Astrocyte (in vitro differentiated cells and primary cell): Measurements from ENCODE around the gene LMTK2. TPM values are rescaled to one million over a fixed set of nuclear protein-coding genes. Genes with fewer than 3 reads are reported as not detected.

Source experiments
- DNase-seq: peaks from one replicate; pipeline ENCODE4 v3.0.0-alpha.2; 2010; ENCODE audit warnings: low read depth
- FAIRE-seq: peaks from 2 replicates; lab custom pipeline; 2011; peaks lifted over from hg19 to GRCh38; lab: Jason Lieb, UNC
- H2AFZ ChIP-seq: 2 replicates; pipeline ENCODE4 v1.6.0; 2012; ENCODE audit warnings: low read depth, low read length, inconsistent platforms
- H3K27ac ChIP-seq: 2 replicates; pipeline ENCODE4 v1.5.1; 2011; ENCODE audit warnings: low read depth, low read length, inconsistent platforms
- H3K27me3 ChIP-seq: 2 replicates; pipeline ENCODE4 v1.6.0; 2011; ENCODE audit warnings: low read length, inconsistent platforms; ENCODE audit not compliant: insufficient read depth
- H3K36me3 ChIP-seq: 2 replicates; pipeline ENCODE4 v1.5.1; 2011; ENCODE audit warnings: low read length, inconsistent platforms; ENCODE audit not compliant: insufficient read depth
- H3K4me1 ChIP-seq: 2 replicates; pipeline ENCODE4 v1.5.1; 2011; ENCODE audit warnings: low read length, inconsistent platforms; ENCODE audit not compliant: insufficient read depth
- H3K4me2 ChIP-seq: 2 replicates; pipeline ENCODE4 v1.6.0; 2012; ENCODE audit warnings: low read length, inconsistent platforms
- H3K4me3 ChIP-seq: 2 replicates; pipeline ENCODE4 v1.5.1; 2011; ENCODE audit warnings: low read depth, mild to moderate bottlenecking, low read length, inconsistent platforms; ENCODE audit not compliant: insufficient read depth
- H3K79me2 ChIP-seq: 2 replicates; pipeline ENCODE4 v1.6.0; 2012; ENCODE audit warnings: mild to moderate bottlenecking, low read length, inconsistent platforms; ENCODE audit not compliant: insufficient read depth
- H3K9ac ChIP-seq: 2 replicates; pipeline ENCODE4 v1.6.0; 2012; ENCODE audit warnings: mild to moderate bottlenecking, low read length, inconsistent platforms
- H3K9me3 ChIP-seq: 2 replicates; pipeline ENCODE4 v1.5.1; 2012; ENCODE audit warnings: low read depth, mild to moderate bottlenecking, low read length, inconsistent platforms; ENCODE audit not compliant: insufficient read depth
- H4K20me1 ChIP-seq: 2 replicates; pipeline ENCODE4 v1.6.0; 2012; ENCODE audit warnings: low read length, inconsistent platforms; ENCODE audit not compliant: insufficient read depth
- H3K27ac Mint-ChIP-seq: one replicate; pipeline ENCODE4 v1.8.0; 2021; ENCODE audit warnings: mild to moderate bottlenecking, mixed read lengths; ENCODE audit not compliant: unreplicated experiment
- H3K27me3 Mint-ChIP-seq: one replicate; pipeline ENCODE4 v1.8.0; 2021; ENCODE audit warnings: low read depth, mixed read lengths; ENCODE audit not compliant: unreplicated experiment
- H3K36me3 Mint-ChIP-seq: one replicate; pipeline ENCODE4 v1.8.0; 2021; ENCODE audit warnings: low read depth, mixed read lengths; ENCODE audit not compliant: unreplicated experiment
- H3K4me1 Mint-ChIP-seq: one replicate; pipeline ENCODE4 v1.8.0; 2021; ENCODE audit warnings: low read depth, mixed read lengths; ENCODE audit not compliant: unreplicated experiment
- H3K4me3 Mint-ChIP-seq: one replicate; pipeline ENCODE4 v1.8.0; 2021; ENCODE audit warnings: mild to moderate bottlenecking, moderate library complexity, mixed read lengths; ENCODE audit not compliant: unreplicated experiment
- H3K9me3 Mint-ChIP-seq: one replicate; pipeline ENCODE4 v1.8.0; 2021; ENCODE audit warnings: mild to moderate bottlenecking, mixed read lengths; ENCODE audit not compliant: unreplicated experiment
- EZH2 ChIP-seq: IDR thresholded peaks from 2 replicates; pipeline ENCODE4 v1.6.1; 2012; ENCODE audit warnings: mild to moderate bottlenecking, low read length, inconsistent platforms; ENCODE audit not compliant: insufficient read depth
- total RNA-seq: library from RNA; stranded (reverse); gene quantifications from 2 replicates; pipeline ENCODE4 v1.2.1, GENCODE V29; 2021
- TF ChIP-seq, protein P1 (sequence below): IDR thresholded peaks from 2 replicates; pipeline ENCODE4 v1.5.1; 2011; ENCODE audit warnings: low read depth, mild to moderate bottlenecking, inconsistent platforms, low read length, moderate library complexity; ENCODE audit not compliant: insufficient read depth

The LMTK2 gene
- total RNA-seq, 1 donor from 2014 or later: 15.2 TPM

DNA sequence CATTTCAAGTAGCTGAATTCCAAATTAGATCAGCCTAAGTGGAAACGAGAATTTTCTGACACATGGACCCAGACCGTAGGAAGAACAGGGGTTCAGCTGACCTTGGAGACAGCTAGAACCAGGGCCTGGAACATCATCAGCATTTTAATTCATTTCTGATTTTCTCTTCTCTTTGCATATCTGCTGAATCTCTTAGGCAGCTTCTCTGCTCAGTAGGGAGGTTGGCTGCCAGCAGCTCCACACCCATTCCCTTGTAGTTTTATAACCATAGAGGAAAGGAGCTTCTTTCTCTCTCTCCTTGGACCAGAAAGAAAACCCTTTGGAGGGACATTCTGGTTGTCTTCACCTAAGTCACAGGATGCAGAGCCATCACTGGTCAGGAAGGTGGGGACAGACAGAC is 36.0 kb downstream of the LMTK2 start:
- H3K27me3 ChIP-seq: no peaks in the 10 kb centered on the region
- no peak for TF ChIP-seq EZH2
- TF ChIP-seq, protein P1, sequence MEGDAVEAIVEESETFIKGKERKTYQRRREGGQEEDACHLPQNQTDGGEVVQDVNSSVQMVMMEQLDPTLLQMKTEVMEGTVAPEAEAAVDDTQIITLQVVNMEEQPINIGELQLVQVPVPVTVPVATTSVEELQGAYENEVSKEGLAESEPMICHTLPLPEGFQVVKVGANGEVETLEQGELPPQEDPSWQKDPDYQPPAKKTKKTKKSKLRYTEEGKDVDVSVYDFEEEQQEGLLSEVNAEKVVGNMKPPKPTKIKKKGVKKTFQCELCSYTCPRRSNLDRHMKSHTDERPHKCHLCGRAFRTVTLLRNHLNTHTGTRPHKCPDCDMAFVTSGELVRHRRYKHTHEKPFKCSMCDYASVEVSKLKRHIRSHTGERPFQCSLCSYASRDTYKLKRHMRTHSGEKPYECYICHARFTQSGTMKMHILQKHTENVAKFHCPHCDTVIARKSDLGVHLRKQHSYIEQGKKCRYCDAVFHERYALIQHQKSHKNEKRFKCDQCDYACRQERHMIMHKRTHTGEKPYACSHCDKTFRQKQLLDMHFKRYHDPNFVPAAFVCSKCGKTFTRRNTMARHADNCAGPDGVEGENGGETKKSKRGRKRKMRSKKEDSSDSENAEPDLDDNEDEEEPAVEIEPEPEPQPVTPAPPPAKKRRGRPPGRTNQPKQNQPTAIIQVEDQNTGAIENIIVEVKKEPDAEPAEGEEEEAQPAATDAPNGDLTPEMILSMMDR: no peak
- H3K9me3 Mint-ChIP-seq: no peaks in the 10 kb centered on the region
- H4K20me1 ChIP-seq: peaks cover 1% of the 10 kb centered on the region
- DNase-seq (no peak), FAIRE-seq (no peak)
- no peaks in the 10 kb centered on the region for H3K4me1 Mint-ChIP-seq
- peaks cover 4% of the 10 kb centered on the region for H3K36me3 Mint-ChIP-seq
- no peaks in the 10 kb centered on the region for H3K79me2 ChIP-seq
- no peak overlapping the region for H3K27ac ChIP-seq
- H3K27ac Mint-ChIP-seq: no peak overlapping the region
- H2AFZ ChIP-seq: no peak overlapping the region
- no peaks in the 10 kb centered on the region for H3K9me3 ChIP-seq
- H3K4me3 ChIP-seq: no peak overlapping the region
- H3K4me3 Mint-ChIP-seq: no peak overlapping the region
- no peaks in the 10 kb centered on the region for H3K27me3 Mint-ChIP-seq
- H3K4me2 ChIP-seq: no peak overlapping the region
- H3K4me1 ChIP-seq: no peaks in the 10 kb centered on the region
- H3K9ac ChIP-seq: no peak overlapping the region
- H3K36me3 ChIP-seq: peaks cover 3% of the 10 kb centered on the region

DNA sequence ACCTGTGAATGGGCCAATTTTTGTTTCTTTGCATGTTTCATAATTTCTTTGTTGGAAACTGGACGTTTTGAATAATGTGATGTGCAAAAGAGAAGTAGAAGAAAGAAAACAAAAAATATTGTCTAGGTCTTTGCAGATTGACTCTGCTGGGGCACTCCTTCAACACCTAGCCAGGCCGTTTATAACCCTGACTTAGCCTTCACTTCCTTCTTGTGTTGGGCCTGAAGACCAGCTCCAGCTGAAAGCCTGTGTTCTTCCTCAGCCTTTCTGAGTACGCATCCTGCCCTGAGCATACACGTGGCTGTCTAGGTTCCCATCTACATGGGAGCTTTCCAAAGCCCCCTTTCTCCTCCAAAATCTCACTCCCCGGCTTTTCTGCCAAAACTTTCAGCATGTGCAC is 41.9 kb downstream of the LMTK2 start:
- FAIRE-seq (no peak), DNase-seq (no peak)
- Histone ChIP-seq H3K4me3 (no peak overlapping the region), H3K27ac (no peak overlapping the region), H3K27me3 (no peaks in the 10 kb centered on the region), H3K9ac (no peak overlapping the region), H3K4me2 (no peak overlapping the region), H2AFZ (no peak overlapping the region), H3K79me2 (no peaks in the 10 kb centered on the region), H4K20me1 (no peaks in the 10 kb centered on the region), H3K9me3 (no peaks in the 10 kb centered on the region), H3K36me3 (peaks cover 7% of the 10 kb centered on the region), H3K4me1 (no peaks in the 10 kb centered on the region)
- TF ChIP-seq, protein P1: no peak
- H3K27me3 Mint-ChIP-seq: no peaks in the 10 kb centered on the region
- H3K4me3 Mint-ChIP-seq: no peak overlapping the region
- H3K36me3 Mint-ChIP-seq: peaks cover 6% of the 10 kb centered on the region
- H3K9me3 Mint-ChIP-seq: no peaks in the 10 kb centered on the region
- no peaks in the 10 kb centered on the region for H3K4me1 Mint-ChIP-seq
- no peak overlapping the region for H3K27ac Mint-ChIP-seq

DNA sequence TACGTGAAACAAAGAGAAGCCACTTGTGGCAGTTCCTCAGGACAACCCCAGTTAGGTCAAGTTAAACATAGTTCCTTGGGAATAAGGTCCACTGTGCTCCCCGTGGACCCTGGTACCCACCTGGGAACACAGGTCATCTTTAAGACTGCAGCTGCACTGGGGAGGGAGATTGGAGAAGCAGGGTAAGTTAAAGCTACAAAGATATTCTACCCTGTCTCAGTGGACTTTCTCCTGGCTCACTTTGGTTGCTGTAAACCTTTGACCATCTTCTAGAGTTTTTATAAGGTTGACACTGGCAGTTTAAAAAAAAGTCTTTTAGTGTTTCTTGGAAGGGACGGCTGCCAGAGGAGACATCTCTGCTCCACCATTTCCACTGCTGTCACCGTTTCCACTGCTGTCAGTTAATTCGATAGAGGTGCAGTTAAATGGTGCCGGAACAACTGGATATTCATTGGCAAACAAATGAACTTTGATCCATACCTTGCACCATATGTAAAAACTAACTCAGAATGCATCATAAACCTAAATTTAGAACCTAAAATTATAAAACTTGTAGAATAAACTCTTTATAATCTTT is 42.5 kb downstream of the LMTK2 start:
- Histone ChIP-seq H3K4me2 (no peak overlapping the region), H3K4me1 (no peaks in the 10 kb centered on the region), H3K79me2 (no peaks in the 10 kb centered on the region), H3K4me3 (no peak overlapping the region), H3K27me3 (no peaks in the 10 kb centered on the region), H3K9me3 (no peaks in the 10 kb centered on the region), H3K36me3 (peaks cover 7% of the 10 kb centered on the region), H3K27ac (no peak overlapping the region), H3K9ac (no peak overlapping the region), H2AFZ (no peak overlapping the region), H4K20me1 (no peaks in the 10 kb centered on the region)
- TF ChIP-seq, protein P1: no peak
- H3K4me3 Mint-ChIP-seq: no peak overlapping the region
- no peaks in the 10 kb centered on the region for H3K4me1 Mint-ChIP-seq
- H3K36me3 Mint-ChIP-seq: peaks cover 6% of the 10 kb centered on the region
- DNase-seq: no peak
- H3K27ac Mint-ChIP-seq: no peak overlapping the region
- no peaks in the 10 kb centered on the region for H3K27me3 Mint-ChIP-seq
- H3K9me3 Mint-ChIP-seq: no peaks in the 10 kb centered on the region
- no peak for FAIRE-seq
